Psoas muscle (tissue), 8 donors: ENCODE data around the gene SPDEF. TPM values are rescaled to one million over a fixed set of nuclear protein-coding genes. Genes with fewer than 3 reads are reported as not detected.
A peak's percentile ranks its signal among the peaks of the same experiment; 100 is the strongest.

Source experiments
- ATAC-seq, 4 donors: fragments of 200-7000 bp; cut with Tn5 transposase; one replicate each; pipeline ENCODE4 v1.9.1; 2020; ENCODE audit warnings: moderate library complexity in 3 of 4, mild to moderate bottlenecking in 2 of 4
- DNase-seq, 2 donors: peaks; one replicate each; pipeline ENCODE4 v3.0.0-alpha.2; 2020
- H3K27ac ChIP-seq: fragments of 200-600 bp; one replicate; pipeline ENCODE4 v1.8.0; 2022
- H3K27me3 ChIP-seq, 3 donors: fragments of 200-600 bp in 1 of 3; one replicate each; pipeline versions ENCODE4 v1.6.1 to v1.8.0; 2013 to 2022; ENCODE audit warnings: low read length in 2 of 3, mild to moderate bottlenecking in 2 of 3, moderate library complexity in 1 of 3; ENCODE audit not compliant: insufficient read depth in 3 of 3
- H3K36me3 ChIP-seq, 2 donors: fragments of 200-600 bp in 1 of 2; one replicate each; pipeline versions ENCODE4 v1.6.1 to v1.8.0; 2013 to 2022; ENCODE audit warnings: low read depth in 1 of 2, mild to moderate bottlenecking in 1 of 2, moderate library complexity in 1 of 2; ENCODE audit not compliant: insufficient read depth in 1 of 2
- H3K4me1 ChIP-seq: fragments of 200-600 bp; one replicate; pipeline ENCODE4 v1.8.0; 2022
- H3K4me3 ChIP-seq: fragments of 200-600 bp; one replicate; pipeline ENCODE4 v1.8.0; 2022; ENCODE audit warnings: mild to moderate bottlenecking
- H3K9me3 ChIP-seq: fragments of 200-600 bp; one replicate; pipeline ENCODE4 v1.8.0; 2022
- WGBS, 3 donors: extraction: QIAGEN DNeasy Blood & Tissue Kit; methylation state at CpG; one replicate each; pipeline versions ENCODE4 v1.1.6 to v1.1.7; 2013; 5-methylcytosine and 5-hydroxymethylcytosine counted together
- intact Hi-C, 2 donors: fragments of 100-400 bp; cut with DNase I; formaldehyde crosslinking; loops; one replicate each; pipeline versions ENCODE4 v1.11.0 to v1.14.2; 2022
- polyA plus RNA-seq, 3 donors: library from polyadenylated mRNA; stranded (reverse); fragments of 200-250 nt; gene quantifications; one replicate each; pipeline ENCODE4 v1.2.3, GENCODE V29; 2013
- total RNA-seq, 4 donors: library from RNA; stranded (reverse); fragmentation: NEBNext Ultra II Directional in 2 of 4; extraction: Animal tissue kit (Norgen Biotek cat#: 25700) in 2 of 4; gene quantifications; one replicate each; pipeline versions ENCODE4 v1.2.1 to v1.2.4, GENCODE V29; 2021 to 2023
- TF ChIP-seq, protein P1 (sequence below): fragments of 200-600 bp; IDR thresholded peaks from one replicate; pipeline ENCODE4 v1.8.0; 2022; ENCODE audit warnings: antibody characterized with exemption
- donor health status: healthy with polysubstance abuse.
- donor health status: DM: no; HTN: no; CAD: no; lungs with moderate emphysema.
- donor health status: Bipolar disorder and iron deficiency.
- donor health status: healthy.
- donor health status: DM: yes; HTN: yes; CAD: no.
- donor health status: DM: no; HTN: no; CAD: no.
- donor health status: DM: no; HTN: no; CAD: no.
- donor health status: DM: yes; HTN: yes; CAD: no.

Gene SPDEF
- total and polyA plus RNA-seq, 7 donors, result 0.03 to 0.22 (median 0.21) TPM; not detected in 2

DNA sequence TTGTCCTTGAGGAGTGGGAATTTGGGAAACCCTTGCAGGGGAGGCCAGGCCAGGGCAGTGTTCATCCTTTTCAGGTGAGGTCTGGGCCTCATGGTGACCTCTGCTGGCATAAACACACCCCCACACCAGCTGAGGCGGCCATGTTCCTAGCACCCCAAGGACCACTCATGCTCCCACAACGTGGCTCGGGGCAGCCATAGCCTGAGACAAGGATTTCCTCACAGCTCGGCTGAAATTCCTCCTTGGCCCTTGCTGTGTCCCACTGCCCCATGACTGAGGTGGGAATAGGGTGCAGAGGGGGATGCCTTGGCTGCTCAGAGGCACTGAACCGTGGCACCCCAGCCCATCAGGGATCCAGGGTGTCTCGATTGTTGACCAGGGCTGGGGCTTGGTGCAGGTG, 27.3 kb upstream of the SPDEF start:
- peaks cover 3% of the 10 kb centered on the region for H3K4me1 ChIP-seq
- WGBS, 3 donors, result 87 to 94% (median 90%) methylated on average over 6 of the region's 6 CpGs
- ATAC-seq, result no peak
- H3K27me3 ChIP-seq, result no peaks in the 10 kb centered on the region
- no peak for DNase-seq
- TF ChIP-seq, protein P1, sequence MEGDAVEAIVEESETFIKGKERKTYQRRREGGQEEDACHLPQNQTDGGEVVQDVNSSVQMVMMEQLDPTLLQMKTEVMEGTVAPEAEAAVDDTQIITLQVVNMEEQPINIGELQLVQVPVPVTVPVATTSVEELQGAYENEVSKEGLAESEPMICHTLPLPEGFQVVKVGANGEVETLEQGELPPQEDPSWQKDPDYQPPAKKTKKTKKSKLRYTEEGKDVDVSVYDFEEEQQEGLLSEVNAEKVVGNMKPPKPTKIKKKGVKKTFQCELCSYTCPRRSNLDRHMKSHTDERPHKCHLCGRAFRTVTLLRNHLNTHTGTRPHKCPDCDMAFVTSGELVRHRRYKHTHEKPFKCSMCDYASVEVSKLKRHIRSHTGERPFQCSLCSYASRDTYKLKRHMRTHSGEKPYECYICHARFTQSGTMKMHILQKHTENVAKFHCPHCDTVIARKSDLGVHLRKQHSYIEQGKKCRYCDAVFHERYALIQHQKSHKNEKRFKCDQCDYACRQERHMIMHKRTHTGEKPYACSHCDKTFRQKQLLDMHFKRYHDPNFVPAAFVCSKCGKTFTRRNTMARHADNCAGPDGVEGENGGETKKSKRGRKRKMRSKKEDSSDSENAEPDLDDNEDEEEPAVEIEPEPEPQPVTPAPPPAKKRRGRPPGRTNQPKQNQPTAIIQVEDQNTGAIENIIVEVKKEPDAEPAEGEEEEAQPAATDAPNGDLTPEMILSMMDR, result no peak
- H3K9me3 ChIP-seq, result no peaks in the 10 kb centered on the region
- H3K27ac ChIP-seq, result no peak overlapping the region
- H3K36me3 ChIP-seq, result peaks cover 0 to 17% of the 10 kb centered on the region in 2 donors
- intact Hi-C loops, result no loop called here
- no peak overlapping the region for H3K4me3 ChIP-seq

GRCh38 chr6:34581561-34581920, 25.4 kb upstream of the SPDEF start:
- Histone ChIP-seq H3K4me1 (peaks cover under 1% of the 10 kb centered on the region), H3K27me3 (no peaks in the 10 kb centered on the region), H3K4me3 (no peak overlapping the region), H3K36me3 (no peaks in the 10 kb centered on the region), H3K27ac (no peak overlapping the region), H3K9me3 (no peaks in the 10 kb centered on the region)
- TF ChIP-seq, protein P1, result no peak
- WGBS, 3 donors, result 88 to 94% (median 91%) methylated on average over 4 of the region's 4 CpGs
- DNase-seq (no peak), ATAC-seq (no peak)
- intact Hi-C loops, result no loop called here

DNA sequence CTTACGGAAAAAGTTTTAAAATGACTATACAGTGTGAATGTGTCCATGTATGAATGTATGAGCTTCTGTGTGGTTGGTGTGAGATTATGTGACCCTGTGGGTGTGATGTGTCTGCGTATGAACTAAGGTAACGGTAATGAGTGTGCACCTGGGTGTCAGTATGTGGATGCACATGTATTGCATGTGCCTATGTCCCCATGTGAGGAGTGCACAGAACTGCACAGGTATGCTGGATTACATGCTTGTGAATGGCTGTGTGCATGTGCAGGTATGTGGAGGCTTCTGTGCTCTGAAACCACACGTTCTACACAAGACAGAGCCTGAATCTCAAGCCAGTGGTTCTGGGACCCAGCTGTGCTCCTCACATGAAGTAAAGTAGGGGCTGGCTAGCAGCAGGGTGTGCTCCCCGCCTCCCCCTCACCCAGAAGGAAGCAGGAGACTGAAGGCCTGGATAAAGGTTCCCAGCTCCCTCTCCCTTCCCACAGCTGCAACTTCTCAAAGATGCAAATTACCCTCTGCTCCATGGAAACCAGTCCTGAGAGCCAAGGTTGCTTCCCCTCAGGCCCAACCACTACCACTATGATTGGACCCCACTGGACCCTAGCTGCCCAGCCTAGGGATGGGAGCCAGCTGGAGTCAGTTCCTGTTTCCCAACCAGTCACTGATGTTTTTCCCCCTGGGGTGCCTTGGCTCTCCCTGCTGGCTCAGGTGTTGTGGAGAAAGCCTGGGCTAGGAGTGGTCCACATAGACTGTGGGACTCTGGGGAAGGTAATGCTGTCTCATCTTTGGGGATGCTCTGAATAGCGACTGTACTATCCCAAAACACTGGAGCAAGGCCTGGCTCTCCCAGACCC, 24.8 kb upstream of the SPDEF start:
- no peaks in the 10 kb centered on the region for H3K9me3 ChIP-seq
- intact Hi-C loops, result no loop called here
- no peaks in the 10 kb centered on the region for H3K4me1 ChIP-seq
- H3K36me3 ChIP-seq, result no peaks in the 10 kb centered on the region
- DNase-seq (no peak), ATAC-seq (no peak)
- no peak overlapping the region for H3K27ac ChIP-seq
- TF ChIP-seq, protein P1, result no peak
- no peaks in the 10 kb centered on the region for H3K27me3 ChIP-seq
- 76 to 82% (median 82%) methylated on average over 6 of the region's 6 CpGs for WGBS, 3 donors
- no peak overlapping the region for H3K4me3 ChIP-seq

DNA sequence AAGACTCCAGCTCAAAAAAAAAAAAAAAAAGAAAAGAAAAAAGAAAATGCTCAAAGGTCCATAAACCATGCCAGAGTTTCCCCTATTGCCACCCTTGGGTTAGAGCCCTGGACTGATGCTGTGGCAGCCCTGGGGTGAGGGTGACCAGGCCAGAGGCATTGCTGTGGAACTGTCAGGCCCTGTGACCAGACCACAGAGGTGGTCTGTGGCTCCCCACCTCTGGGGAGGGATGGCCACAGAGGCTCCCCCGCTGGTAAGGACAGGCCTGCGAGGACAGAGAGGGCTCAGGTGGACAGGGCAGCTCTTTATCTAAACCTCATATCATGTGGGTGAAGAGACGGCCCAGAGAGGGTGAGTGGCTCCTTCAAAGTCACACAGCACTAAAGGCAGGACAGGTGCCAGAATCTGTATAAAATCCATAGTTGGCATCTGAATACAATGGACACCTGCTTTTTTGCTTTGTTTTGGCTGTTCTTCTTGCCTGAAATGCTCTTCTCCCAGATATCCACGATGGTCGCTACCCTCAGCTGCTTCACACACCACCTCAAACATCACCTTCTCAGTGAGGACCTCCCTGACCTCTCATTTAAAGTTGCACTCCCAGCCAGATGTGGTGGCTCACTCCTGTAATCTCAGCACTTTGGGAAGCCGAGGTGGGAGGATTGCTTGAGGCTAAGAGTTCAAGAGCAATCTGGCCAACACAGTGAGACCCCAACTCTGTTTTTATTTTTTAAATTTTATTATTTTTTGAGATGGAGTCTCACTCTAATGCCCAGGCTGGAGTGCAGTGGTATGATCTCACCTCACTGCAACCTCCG, 22.5 kb upstream of the SPDEF start:
- intact Hi-C loops, result no loop called here
- Histone ChIP-seq H3K27ac (no peak overlapping the region), H3K27me3 (no peaks in the 10 kb centered on the region), H3K4me3 (no peak overlapping the region), H3K9me3 (no peaks in the 10 kb centered on the region), H3K36me3 (no peaks in the 10 kb centered on the region), H3K4me1 (no peaks in the 10 kb centered on the region)
- DNase-seq (peak in 1 of 2 donors; percentile 28), ATAC-seq (peak in 2 of 4 donors; percentile 7 to 25)
- TF ChIP-seq, protein P1, result no peak
- WGBS, 3 donors, result 79 to 91% (median 83%) methylated on average over 7 of the region's 7 CpGs
